Caco-2 (cell line): Measurements from ENCODE around the gene RNASE7. TPM values are rescaled to one million over a fixed set of nuclear protein-coding genes. Genes with fewer than 3 reads are reported as not detected.

Experiments used
- BruUV-seq: library from RNA; stranded (reverse); fragments of 400-500 nt; replicated peaks from 2 replicates; lab custom pipeline; 2021; lab: Mats Ljungman, UMichigan
- CTCF ChIA-PET: fragments of 300-600 bp; sonication (Branson Sonifier 250); formaldehyde crosslinking; loops from one replicate; lab custom pipeline; 2022; ENCODE audit warnings: antibody characterized with exemption; lab: Charles Lee
- POLR2A ChIA-PET: fragments of 300-600 bp; sonication (Branson Sonifier 250); formaldehyde crosslinking; loops from one replicate; lab custom pipeline; 2022; ENCODE audit warnings: antibody characterized with exemption; lab: Charles Lee
- DNase-seq, 2 experiments: peaks; one replicate each; pipeline versions ENCODE4 v3.0.0 to v3.0.0-alpha.2; 2020 to 2022
- H3K27me3 ChIP-seq: replicated peaks from 2 replicates; pipeline ENCODE4 v1.6.0; 2011; ENCODE audit warnings: low read length; ENCODE audit not compliant: control insufficient read depth, insufficient read depth
- H3K36me3 ChIP-seq: 2 replicates; pipeline ENCODE4 v1.5.1; 2011; ENCODE audit warnings: low read length; ENCODE audit not compliant: control insufficient read depth, insufficient read depth
- H3K4me1 ChIP-seq: fragments of 250-450 bp; sonication (Bioruptor Pico); 2 replicates; pipeline ENCODE4 v1.5.1; 2020; ENCODE audit warnings: mild to moderate bottlenecking
- H3K4me3 ChIP-seq: 2 replicates; pipeline ENCODE4 v1.5.1; 2011; ENCODE audit warnings: low read depth, mild to moderate bottlenecking, control low read depth, low read length
- H3K9me3 ChIP-seq: fragments of 250-450 bp; sonication (Bioruptor Pico); 2 replicates; pipeline ENCODE4 v1.5.1; 2020; ENCODE audit warnings: mild to moderate bottlenecking, moderate library complexity
- H3K27ac Mint-ChIP-seq: one replicate; pipeline ENCODE4 v1.8.0; 2022; ENCODE audit warnings: mixed read lengths; ENCODE audit not compliant: unreplicated experiment
- H3K27me3 Mint-ChIP-seq: one replicate; pipeline ENCODE4 v1.8.0; 2022; ENCODE audit warnings: mixed read lengths; ENCODE audit not compliant: insufficient read depth, unreplicated experiment
- H3K36me3 Mint-ChIP-seq: one replicate; pipeline ENCODE4 v1.8.0; 2022; ENCODE audit warnings: mild to moderate bottlenecking, mixed read lengths; ENCODE audit not compliant: insufficient read depth, unreplicated experiment
- H3K4me1 Mint-ChIP-seq: one replicate; pipeline ENCODE4 v1.8.0; 2022; ENCODE audit warnings: low read depth, mixed read lengths; ENCODE audit not compliant: unreplicated experiment
- H3K4me3 Mint-ChIP-seq: one replicate; pipeline ENCODE4 v1.8.0; 2022; ENCODE audit warnings: mild to moderate bottlenecking, moderate library complexity, mixed read lengths; ENCODE audit not compliant: unreplicated experiment
- H3K9me3 Mint-ChIP-seq: one replicate; pipeline ENCODE4 v1.8.0; 2022; ENCODE audit warnings: mixed read lengths; ENCODE audit not compliant: unreplicated experiment
- intact Hi-C: fragments of 100-400 bp; cut with micrococcal nuclease; formaldehyde crosslinking; loops from one replicate; pipeline ENCODE4 v1.10.0; 2022; ENCODE audit not compliant: unreplicated experiment
- total RNA-seq: library from RNA; stranded (reverse); gene quantifications from 2 replicates; pipeline ENCODE4 v1.2.3, GENCODE V29; 2022
- TF ChIP-seq, protein P1 (sequence below), 2 experiments: fragments of 200-600 bp in 1 of 2; IDR thresholded peaks; 1 replicate in 1 of 2; 2 replicates in 1 of 2; pipeline versions ENCODE4 v1.5.1 to v1.8.0; 2011 to 2022; ENCODE audit warnings: antibody characterized with exemption in 1 of 2, control low read depth in 1 of 2, inconsistent platforms in 1 of 2, low read depth in 1 of 2, low read length in 1 of 2, mild to moderate bottlenecking in 1 of 2, moderate library complexity in 1 of 2; ENCODE audit not compliant: insufficient read depth in 1 of 2, severe bottlenecking in 1 of 2, unreplicated experiment in 1 of 2

Gene RNASE7
- total RNA-seq, 1 experiment from 2014 or later = not detected

DNA sequence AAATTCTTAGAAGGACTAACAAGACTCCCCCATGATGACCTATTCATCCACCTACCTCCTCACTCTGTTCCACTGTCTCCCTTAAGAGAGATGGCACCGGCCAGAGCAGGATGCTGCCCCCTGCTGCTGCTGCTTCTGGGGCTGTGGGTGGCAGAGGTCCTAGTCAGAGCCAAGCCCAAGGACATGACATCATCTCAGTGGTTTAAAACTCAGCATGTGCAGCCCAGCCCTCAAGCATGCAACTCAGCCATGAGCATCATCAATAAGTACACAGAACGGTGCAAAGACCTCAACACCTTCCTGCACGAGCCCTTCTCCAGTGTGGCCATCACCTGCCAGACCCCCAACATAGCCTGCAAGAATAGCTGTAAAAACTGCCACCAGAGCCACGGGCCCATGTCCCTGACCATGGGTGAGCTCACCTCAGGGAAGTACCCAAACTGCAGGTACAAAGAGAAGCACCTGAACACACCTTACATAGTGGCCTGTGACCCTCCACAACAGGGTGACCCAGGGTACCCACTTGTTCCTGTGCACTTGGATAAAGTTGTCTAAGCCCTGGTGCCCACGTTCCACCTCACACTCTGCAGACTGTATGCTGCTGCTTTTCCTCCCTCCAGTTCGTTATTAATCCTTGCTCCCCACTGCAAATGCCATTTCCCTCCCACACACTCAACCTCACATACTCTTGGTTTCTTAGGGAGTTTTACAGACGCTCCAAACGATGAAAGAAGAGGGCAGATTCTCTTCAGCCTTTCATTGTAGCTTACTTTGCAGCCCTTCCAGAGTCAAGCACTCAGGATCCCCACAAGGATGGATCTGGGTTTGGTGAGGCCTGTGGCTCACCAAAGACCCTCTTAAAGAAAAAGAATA, 15.9 kb downstream of the RNASE7 start, which contains the start of gene RNASE8:
Gene RNASE8, plus strand, starts transcription at position 20 of the 873 bp plus-strand sequence. Its CDS starts 71 bp downstream, at position 91.
- CTCF ChIA-PET = interaction anchor here (1.0 kb wide), 1 partner anchor 43 kb away, joined by 5 read pairs; no protein-coding TSS in a partner anchor
- Histone ChIP-seq H3K27me3 (no peaks in the 10 kb centered on the region), H3K4me3 (no peak within 1 kb of the TSS), H3K9me3 (no peaks in the 10 kb centered on the region), H3K36me3 (no peaks in the 10 kb centered on the region), H3K4me1 (peaks cover 17% of the 10 kb centered on the region)
- intact Hi-C loops = loop anchor here (5.0 kb wide), 1 partner anchor 41 kb away; no protein-coding TSS in a partner anchor
- H3K4me3 Mint-ChIP-seq = no peak within 1 kb of the TSS
- no peaks in the 10 kb centered on the region for H3K27me3 Mint-ChIP-seq
- H3K27ac Mint-ChIP-seq = no peak within 1 kb of the TSS
- no peaks in the 10 kb centered on the region for H3K36me3 Mint-ChIP-seq
- TF ChIP-seq, protein P1, sequence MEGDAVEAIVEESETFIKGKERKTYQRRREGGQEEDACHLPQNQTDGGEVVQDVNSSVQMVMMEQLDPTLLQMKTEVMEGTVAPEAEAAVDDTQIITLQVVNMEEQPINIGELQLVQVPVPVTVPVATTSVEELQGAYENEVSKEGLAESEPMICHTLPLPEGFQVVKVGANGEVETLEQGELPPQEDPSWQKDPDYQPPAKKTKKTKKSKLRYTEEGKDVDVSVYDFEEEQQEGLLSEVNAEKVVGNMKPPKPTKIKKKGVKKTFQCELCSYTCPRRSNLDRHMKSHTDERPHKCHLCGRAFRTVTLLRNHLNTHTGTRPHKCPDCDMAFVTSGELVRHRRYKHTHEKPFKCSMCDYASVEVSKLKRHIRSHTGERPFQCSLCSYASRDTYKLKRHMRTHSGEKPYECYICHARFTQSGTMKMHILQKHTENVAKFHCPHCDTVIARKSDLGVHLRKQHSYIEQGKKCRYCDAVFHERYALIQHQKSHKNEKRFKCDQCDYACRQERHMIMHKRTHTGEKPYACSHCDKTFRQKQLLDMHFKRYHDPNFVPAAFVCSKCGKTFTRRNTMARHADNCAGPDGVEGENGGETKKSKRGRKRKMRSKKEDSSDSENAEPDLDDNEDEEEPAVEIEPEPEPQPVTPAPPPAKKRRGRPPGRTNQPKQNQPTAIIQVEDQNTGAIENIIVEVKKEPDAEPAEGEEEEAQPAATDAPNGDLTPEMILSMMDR (IDR thresholded peaks at IDR 0.05; ENCODE audit: insufficient read depth in 1 of 2, low read depth in 1 of 2, low read length in 1 of 2, severe bottlenecking in 1 of 2, unreplicated experiment in 1 of 2) = no peak
- BruUV-seq = no TSS peak
- POLR2A ChIA-PET = no interaction called here
- peaks cover 15% of the 10 kb centered on the region for H3K4me1 Mint-ChIP-seq
- no peak for DNase-seq
- H3K9me3 Mint-ChIP-seq = no peaks in the 10 kb centered on the region

DNA sequence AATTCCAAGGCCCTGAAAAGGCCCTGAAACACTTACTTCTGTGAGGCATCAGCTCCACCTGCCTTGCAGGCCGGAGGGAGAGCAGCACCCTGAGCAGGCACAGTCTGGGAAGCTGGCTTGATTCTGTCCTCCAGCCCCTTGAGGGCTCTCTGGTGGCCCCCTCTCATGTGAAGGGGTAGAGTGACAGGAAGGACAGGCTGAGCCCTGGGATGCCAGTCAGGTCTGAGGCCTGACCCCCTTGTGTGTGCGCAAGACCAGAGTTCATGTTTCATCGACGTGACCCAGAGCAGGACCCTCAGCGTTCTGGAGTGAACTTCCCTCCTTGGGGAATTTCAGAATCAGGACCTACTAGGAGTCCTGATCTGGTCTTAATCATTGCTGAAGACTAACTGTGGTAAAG, 16.7 kb downstream of the RNASE7 start:
- Histone ChIP-seq H3K27me3 (no peaks in the 10 kb centered on the region), H3K4me3 (no peak overlapping the region), H3K9me3 (no peaks in the 10 kb centered on the region), H3K36me3 (no peaks in the 10 kb centered on the region), H3K4me1 (peaks cover 16% of the 10 kb centered on the region)
- no peaks in the 10 kb centered on the region for H3K9me3 Mint-ChIP-seq
- BruUV-seq = no TSS peak
- no peaks in the 10 kb centered on the region for H3K36me3 Mint-ChIP-seq
- H3K4me1 Mint-ChIP-seq = peaks cover 13% of the 10 kb centered on the region
- TF ChIP-seq, protein P1 (IDR thresholded peaks at IDR 0.05; ENCODE audit: insufficient read depth in 1 of 2, low read depth in 1 of 2, low read length in 1 of 2, severe bottlenecking in 1 of 2, unreplicated experiment in 1 of 2) = no peak
- H3K4me3 Mint-ChIP-seq = no peak overlapping the region
- DNase-seq = no peak
- no peak overlapping the region for H3K27ac Mint-ChIP-seq
- intact Hi-C loops = loop anchor here (5.0 kb wide), 1 partner anchor 42 kb away; no protein-coding TSS in a partner anchor
- POLR2A ChIA-PET = no interaction called here
- CTCF ChIA-PET = interaction anchor here (1.0 kb wide), 2 partner anchors 44 kb away, joined by 3 to 5 read pairs; no protein-coding TSS in a partner anchor
- no peaks in the 10 kb centered on the region for H3K27me3 Mint-ChIP-seq

DNA sequence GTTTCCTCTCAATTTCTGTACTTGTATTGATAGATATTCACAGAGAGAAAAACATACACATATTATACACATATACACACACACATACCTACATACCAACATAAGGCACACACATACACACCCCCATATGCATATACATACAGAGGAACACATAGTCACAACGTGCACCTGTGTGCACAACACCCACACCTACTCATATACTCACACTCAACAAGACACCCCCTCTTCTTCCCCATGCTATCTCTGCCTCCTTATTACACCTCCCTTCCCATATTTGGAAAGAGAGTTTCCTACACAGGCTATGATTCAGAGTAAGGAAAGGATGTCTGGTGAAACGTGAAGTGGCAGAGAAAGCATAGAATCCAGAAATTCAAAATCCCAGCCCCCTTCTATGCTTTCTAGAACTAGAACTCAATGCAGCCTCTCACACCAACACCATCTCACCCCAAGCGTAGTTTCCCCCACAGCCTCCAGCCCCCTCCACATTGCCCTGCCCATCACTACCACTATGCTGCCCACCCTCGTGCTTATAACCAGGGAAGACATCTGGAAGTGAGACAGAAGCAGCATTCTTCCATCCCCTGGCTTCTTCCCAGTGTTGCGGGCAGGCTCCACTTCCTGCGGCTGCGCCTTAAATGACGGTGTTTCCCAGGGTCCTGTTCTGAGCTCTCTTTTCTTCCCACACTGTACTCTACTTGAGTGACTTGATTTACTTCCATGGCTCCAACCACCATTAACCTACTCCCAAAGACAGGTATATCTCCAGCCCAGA, 17.9 kb downstream of the RNASE7 start:
- H3K36me3 ChIP-seq = no peaks in the 10 kb centered on the region
- H3K4me1 Mint-ChIP-seq = peaks cover 7% of the 10 kb centered on the region
- CTCF ChIA-PET = interaction anchor here (1.0 to 1.8 kb wide), 2 partner anchors 43 to 46 kb away, joined by 3 to 4 read pairs; no protein-coding TSS in a partner anchor
- H3K4me3 ChIP-seq = no peak overlapping the region
- H3K9me3 ChIP-seq = no peaks in the 10 kb centered on the region
- H3K27ac Mint-ChIP-seq = no peak overlapping the region
- no TSS peak for BruUV-seq
- no peaks in the 10 kb centered on the region for H3K27me3 ChIP-seq
- no peaks in the 10 kb centered on the region for H3K36me3 Mint-ChIP-seq
- intact Hi-C loops = loop anchor here (5.0 kb wide), 1 partner anchor 43 kb away; no protein-coding TSS in a partner anchor
- DNase-seq = no peak
- POLR2A ChIA-PET = no interaction called here
- peaks cover 7% of the 10 kb centered on the region for H3K4me1 ChIP-seq
- no peak overlapping the region for H3K4me3 Mint-ChIP-seq
- TF ChIP-seq, protein P1 (IDR thresholded peaks at IDR 0.05; ENCODE audit: insufficient read depth in 1 of 2, low read depth in 1 of 2, low read length in 1 of 2, severe bottlenecking in 1 of 2, unreplicated experiment in 1 of 2) = no peak
- H3K9me3 Mint-ChIP-seq = no peaks in the 10 kb centered on the region
- no peaks in the 10 kb centered on the region for H3K27me3 Mint-ChIP-seq
